Measurements from ENCODE around the gene HDAC11.
"Not testable (repeated sequence)": the region's sequence is repeated elsewhere in the genome, so short reads cannot be mapped to it uniquely, and the experiment has no call there.

HDAC11 gene

DNA sequence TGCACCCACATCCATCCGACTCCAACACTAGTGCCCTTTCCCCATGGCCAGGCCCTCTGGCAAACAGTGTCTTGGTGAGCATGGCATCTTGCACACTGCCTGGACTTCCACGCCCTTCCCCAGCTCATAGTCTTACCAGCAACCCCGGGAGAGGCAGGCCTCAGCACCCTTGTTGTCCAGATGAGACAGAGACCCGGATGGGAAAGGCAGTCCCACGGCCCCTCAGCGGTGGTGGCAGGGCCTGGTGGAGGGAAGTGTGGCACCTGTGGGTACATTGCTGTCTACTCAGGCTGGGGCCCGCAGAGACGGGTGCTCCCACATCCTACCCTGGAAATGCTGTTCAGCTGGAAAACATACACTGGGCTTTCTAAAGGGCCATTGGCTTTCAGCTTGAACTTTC is 28.4 kb downstream of the HDAC11 start:
- DNase-seq, result no peak

DNA sequence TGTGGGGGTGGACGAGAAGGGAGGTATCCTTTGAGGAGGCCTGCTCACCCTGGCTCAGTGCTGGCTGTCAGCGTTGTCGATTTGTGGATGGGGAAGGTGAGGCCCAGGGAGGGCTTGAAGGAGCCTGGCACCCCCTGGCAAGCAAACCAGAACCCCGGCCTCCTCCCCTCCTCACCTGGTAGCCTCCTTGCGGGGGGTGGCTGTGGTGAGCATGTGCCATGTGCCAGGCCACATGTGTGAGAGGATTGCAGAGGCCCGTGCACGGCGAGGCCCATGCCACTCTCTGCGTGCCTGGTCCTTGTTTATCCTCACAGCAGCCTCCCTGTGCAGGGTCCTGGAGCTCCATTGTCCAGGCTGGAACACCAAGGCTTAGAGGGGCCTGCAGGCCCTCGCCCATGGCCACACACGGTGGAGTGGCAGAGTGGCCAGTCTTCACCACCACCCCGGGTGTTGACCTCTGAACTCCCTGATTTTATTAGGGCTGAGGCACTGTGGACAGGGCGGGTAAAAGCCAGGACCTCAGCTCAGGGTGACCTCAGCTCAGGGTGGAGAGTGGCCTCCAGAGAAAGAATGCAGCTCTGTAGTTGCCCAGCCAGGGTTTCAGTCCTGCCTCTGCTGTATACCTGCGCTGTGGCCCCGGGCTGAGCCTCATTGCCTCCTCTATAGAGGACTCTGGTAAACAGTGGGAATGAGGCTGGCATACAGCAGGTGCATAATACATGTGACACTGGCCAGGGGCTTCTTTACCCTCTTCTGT is 29.1 kb downstream of the HDAC11 start:
- DNase-seq, result no peak

DNA sequence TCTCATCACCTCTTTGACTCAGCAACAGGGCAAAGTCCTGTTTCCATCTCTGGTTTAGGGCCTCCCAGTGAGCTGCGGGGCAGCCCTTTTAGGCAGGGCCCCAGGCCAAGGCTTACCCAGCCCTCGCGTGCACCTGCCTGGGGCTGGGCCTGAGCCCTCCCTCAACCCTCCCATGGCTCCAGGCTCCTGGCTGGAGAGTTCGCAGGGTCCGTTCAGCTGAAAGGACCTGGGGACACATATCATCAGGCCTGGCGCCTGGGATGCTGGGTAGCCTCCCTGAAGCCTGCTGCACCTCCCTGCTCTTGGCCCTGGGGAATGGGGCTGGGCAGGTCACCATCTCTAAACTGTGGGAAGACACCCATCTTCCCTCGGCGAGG is 29.7 kb downstream of the HDAC11 start:
- no peak for DNase-seq

DNA sequence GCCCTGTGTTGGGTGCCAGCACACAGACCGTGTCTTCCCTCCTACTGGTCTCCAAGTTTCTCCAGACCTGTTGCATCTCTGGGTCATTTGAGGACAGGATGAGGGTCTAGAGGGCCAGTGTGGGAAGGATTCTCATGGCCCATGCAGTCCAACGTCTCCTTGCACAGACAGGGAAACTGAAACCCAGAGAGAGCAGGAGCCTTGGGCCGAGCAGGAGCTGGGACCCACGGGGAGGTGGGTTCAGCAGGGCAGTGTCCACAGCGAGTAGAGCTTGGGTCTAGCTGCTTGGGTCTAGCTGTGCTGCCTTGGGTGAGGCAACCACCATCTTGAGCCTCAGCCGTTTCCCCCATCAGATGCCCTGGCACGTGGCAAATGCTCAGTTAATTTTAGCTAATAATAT is 32.3 kb downstream of the HDAC11 start:
- DNase-seq, result no peak

DNA sequence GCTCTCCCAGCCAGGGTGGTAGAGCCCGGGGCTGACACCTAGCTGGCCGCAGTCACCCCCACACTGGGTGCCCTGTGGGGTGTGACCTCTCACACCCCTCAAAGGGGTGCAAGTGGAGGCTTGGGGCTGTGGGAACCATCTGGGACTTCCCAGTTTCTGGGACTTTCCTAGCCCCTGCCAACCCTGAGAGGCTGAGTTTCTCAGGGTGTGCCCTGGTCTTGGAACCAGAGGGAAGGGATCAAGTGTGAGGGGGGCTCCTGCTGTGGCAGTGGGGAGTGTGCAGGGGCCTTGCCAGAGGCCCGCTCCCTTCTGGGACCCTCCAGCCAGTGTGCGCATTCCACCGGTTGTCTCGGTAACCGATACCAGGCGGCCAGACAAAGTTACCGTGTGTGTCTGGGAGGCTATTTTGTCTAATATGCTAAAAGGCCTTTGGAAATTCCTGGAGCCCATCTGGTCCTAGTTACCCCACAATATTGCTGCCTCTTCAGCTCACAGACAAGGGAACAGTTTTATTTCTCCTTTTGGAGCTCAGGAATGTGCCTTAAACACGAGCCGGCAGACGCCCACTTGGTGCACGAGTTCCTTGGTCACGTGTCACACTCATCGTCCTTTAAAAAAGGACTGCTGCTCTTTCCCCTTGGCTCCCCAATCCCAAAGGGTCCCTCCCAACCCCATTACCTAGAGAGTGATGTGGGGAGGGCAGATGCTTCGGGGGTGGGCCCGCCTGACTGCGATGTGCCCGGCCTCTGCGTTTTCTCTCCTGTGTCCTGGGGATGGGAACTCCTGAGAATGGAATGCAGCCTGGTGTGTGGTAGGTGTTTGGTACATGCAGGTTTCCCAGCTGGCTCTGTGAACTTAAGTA is 33.2 kb downstream of the HDAC11 start:
- DNase-seq, result no peak

DNA sequence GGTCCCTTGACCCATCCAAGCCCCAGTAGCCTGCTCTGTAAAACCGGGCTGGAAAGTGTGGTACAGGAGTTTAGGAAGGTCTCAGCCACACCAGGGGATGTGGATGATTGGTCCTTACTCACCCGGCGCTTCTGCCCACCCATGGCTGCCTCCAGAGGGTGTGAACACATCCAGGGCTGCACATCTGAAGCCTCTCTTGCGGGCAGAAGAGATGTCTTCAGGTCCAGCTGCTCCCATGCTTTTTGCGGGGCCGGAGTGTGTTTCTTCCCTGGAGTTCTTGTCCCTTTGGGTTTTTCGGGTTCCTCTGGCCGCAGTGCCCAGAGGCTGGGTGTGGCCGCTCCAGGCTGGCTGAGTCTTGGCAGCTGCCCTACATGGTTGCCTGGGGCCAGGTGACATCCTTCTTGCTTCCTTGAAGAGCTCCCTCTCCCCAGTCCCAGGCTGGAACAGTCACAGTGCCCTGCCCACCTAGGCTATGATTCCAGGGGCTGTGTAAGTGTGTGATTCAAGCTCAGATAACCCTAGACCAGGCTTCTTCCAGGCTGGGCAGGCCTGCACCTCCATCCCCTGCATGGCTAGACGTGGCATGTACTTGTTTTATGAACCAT is 33.9 kb downstream of the HDAC11 start:
- DNase-seq, result no peak

DNA sequence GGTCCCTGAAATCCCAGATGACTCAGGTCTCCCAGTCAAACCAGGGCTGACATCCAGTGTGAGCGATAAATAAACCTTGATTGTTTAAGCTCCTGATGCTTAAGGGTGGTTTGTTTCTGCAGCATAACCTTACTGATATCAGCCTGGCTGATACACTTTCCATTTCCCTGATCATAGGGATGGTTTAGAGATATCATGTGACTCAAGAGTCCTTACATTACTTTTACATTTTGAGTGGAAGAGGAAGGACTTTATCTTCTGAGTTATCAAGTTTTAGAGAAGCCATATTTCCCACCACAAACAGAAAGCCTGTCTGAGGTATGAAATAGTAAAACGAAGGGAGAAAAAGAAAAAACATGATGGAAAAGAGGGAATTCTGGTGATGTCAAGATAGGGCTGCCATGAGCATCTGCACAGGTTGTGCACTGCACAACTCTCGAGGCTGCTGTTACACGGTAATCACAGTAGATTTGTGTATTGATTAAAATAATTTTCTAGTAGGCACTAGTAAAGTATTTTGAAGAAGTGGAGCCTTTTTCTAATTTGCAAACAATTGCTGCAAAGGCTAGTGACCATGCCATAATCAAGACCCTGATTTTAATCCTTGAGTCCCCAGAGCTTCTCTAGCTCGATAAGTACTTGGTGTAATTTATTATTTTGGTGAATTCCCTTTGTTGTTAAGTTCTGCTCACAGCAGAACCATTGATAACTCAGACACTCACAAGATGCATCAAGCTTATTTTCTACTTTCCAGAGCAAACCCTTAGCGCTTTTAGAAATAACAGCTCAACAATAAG is 34.7 kb downstream of the HDAC11 start:
- no peak for DNase-seq

DNA sequence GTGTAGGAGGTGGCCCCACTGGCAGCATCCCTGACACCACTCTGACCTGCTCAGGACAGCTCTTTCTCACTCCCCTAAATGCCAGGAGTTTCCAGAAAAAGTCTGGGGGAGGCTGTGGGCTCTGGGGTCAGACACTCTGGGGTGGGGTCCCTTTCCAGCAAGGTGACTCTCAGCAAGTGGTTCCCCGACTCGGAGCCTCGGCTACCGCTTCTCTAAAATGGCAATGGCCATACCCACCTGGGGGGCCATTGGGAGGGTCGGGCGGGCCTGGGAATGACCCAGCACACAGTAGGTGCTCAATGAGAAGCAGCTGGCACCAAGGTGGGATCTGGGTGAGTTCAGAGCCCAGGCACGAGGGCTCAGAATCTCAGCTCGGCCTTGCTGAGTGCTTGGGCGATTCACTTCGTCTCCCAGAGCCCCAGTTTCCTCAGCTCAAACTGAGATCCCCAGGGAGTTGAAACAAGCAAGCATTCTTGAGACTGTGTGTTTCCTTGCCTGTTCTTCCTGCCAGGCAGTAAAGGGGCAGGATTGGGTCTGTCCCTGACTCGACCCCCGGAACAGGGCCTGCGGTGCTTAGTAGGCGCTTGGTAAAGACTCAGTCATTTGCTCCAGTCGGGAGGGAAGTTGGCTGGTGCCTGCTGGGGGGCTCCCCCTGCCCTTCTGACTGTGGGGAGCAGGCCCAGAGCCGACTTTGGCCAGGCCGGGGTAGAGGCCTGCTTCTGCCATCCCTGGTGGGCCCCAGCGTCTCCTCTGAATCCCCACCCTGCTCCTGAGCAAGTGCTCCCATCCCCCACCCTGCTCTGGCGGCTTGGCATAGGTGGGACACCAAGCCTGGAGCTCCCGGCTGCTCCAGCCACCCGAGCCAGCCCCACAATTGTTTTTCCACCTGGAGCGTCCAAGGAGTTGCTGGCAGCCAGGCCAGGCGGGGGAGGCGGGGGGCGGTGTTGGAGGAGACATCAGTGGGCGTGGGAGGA is 36.0 kb downstream of the HDAC11 start:
- DNase-seq, result no peak

DNA sequence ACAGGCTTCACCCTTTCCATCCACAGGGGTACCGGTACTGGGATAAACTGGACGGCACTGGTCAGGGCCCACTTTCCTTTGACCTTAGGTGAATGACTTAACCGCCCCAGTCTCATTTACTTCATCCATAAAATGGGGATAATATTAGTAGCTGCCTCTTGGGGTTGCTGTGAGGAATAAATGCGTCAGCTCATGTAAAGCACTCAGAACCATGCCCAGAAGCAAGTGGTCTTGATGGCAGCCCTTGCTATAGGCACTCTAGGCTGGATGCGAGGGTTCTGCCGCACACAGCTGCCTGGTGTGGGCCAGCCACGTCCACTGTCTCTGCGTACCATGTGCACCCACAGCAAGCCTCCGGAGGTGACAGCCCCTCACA is 36.6 kb downstream of the HDAC11 start:
- no peak for DNase-seq

DNA sequence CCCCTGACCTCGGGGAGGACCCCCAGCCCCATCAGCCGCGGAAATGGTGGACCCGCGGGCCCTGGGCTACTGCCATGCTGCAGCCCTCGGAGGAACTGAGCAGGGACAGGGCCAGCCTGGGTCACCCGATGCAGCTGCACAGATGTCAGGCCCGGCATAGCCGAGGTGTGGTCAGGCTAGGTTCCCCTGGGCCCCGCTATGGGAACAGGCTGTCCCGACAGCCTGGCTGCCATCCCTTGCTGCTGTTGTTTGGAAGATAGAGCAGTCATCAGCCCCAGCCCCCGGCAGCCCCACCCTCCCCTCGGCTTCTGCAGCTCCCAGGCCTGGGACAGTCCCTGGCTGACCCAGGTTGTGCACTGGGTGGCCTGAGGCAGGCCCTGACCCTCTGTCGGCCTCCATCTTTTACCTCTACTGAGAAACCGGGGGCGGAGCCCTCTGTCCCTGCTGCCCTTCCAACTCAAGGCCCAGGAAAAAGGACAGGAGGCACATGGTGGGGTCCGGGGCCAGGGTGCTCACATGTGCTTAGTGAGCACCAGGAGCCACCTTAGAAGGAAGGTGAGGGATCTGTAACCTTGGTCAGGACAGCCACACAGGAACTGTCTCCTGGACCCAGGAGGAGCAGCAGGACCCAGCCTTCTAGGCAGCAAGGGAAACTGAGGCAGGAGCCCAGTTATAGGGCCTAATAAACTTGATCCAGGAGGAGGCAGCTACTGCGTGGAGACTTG is 37.3 kb downstream of the HDAC11 start:
- no peak for DNase-seq

DNA sequence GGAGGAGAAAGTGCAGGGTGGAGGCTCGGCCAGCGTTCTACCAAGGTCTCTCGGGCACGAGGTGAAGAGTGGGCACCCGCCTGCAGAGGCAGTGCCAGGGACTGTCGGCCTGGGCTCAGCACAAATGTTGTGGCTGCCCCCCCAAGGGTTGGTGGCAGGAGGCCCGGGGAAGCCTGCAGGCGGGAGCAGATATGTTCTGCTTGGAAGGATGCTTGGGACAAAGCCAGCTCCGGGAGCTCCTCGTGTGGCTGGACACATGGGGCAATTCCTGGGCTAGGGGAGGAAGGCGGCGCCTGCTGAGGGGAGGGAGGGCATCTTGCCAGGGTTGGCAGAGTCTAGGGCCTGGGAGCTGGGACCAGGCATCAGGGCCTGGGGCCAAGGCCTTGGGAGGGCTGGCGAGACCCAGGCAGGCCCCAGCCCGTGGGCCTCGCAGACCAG is 38.4 kb downstream of the HDAC11 start:
- DNase-seq, result no peak

DNA sequence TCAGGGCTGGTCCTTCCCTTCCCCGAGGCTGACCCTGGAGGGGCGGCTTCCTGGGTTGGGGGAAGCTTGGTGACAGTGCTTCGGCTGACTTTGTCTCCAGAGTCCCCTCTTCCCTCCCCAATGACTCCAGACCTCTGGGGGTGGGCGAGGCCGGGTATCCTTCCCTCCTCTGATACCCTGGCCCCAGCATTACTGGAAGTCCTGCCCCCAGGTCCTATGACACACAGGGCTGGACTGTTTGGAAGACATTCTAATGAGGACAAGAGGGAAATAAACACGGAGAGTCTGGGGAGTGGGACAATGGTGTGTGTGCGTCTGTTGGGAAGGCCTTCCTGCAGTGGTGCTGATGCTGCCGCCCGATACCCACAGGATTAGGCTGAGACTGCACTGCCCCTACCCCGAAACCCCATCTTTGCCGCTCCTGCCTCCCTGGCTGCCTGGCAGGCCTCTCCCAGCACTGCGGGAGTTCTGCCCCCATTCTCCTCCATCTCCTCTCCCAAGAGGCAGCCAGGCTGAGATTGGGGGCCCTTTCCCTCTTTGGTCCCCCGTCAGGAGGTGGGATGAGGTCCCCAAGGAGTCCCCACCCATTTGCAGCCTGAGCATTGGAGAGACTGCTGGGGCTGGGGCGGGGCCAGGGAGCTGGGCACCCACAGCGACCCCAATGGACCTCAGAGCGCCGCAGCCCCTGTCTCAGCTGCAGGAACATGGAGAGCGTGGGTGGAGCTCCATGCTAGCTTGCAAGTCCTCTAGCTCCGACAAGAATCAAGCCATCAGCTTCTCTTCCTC is 39.1 kb downstream of the HDAC11 start:
- DNase-seq, result no peak

DNA sequence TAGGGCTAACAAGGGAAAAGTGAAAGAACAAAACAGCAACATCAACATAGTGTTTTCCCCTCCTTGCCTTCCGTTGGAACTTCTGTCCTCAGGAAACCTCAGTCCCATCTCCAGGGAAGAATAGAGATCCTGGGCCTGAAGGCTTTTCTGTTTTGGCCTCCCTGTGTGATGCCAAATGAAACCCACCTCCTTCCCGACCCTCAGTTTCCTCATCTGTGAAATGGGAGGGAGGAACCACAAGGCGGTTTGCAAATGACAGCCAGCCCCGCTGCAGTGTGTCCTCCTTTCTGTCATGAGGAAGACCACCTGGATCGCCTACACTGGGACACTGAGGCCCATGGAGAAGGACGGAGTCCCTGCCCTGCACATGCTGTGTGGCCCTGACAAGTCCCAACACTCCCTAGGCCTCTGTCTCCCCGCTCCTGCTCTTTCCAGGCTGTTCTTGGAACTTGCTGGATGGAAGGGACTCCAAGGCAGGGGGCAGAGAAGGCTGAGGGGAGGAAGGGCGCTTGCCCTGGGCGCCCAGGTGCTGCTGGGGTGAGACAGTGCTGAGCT is 40.3 kb downstream of the HDAC11 start:
- no peak for DNase-seq

DNA sequence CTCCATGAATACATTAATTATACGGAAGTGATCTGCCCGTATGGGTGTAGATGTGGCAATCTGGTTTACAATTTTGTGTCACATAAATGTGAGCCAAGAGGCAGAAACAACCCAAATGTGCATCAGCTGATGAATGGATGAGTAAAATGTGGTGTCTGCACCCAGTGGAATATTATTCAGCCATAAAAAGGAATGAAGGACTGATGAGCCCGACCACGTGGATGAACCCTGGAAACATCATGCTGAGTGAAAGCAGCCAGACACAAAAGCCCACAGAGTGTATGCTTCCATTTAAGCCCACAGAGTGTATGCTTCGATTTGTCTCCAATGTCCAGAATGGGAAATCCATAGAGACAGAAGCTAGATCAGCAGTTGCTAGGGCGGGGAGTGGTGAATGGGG is 41.2 kb downstream of the HDAC11 start:
- DNase-seq, result no peak

DNA sequence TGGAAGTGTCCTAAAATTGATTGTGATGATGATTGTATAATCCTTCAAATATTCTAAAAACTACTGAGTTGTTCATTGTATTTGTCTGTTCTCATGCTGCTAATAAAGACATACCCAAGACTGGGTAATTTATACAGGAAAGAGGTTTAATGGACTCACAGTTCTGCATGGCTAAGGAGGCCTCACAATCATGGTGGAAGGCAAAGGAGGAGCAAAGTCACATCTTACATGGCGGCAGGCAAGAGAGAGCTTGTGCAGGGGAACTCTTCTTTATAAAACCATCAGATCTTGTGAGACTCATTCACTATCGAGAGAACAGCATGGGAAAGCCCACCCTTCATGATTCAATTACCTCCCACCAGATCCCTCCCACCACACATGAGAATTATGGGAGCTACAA is 41.6 kb downstream of the HDAC11 start:
- DNase-seq, result not testable (repeated sequence)

DNA sequence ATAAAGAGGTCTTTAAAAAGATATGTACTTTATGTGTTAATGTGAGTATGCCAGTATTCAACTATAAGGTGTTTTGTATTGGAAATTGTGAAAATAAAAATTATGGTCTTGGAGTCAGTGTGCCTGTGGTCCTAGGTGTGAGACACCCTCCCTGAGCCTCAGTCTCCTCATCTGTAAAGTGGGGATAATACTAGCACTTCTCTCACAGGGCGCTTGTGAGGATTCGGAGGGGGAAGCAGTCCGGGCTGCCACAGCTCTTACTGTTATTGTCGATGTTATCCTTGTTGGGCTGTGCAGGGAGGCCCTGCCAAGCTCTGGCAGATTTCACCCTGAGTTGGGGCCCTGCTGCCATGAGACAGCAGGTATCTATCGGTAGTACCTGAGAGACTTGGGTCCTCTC is 42.1 kb downstream of the HDAC11 start:
- DNase-seq, result no peak

DNA sequence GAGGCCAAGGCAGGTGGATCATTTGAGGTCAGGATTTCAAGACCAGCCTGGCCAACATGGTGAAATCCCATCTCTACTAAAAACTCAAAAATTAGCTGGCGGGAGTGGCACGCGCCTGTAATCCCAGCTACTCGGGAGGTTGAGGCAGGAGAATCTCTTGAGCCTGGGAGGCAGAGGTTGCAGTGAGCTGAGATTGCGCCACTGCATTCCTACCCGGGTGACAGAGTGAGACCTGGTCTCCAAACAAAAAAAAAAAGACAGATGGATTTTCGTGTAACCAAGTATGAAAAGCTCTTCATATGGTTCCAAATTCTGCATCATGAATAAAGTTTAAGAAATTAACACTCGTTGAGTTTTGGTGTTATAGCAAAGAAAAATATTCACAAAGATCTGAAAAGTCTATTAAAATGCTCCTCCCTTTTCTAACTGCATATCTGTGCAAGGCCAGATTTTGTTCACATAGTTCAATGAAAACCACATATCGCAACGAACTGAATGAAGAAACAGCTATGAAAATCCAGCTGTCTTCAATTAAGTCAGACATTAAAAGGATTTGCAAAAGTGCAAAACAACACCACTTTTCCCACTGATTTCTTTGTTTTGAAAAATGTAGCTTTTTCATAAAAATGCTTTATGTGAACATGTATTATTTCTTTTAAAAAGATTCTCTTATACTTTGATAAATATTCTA is 45.0 kb downstream of the HDAC11 start:
- DNase-seq, result no peak

DNA sequence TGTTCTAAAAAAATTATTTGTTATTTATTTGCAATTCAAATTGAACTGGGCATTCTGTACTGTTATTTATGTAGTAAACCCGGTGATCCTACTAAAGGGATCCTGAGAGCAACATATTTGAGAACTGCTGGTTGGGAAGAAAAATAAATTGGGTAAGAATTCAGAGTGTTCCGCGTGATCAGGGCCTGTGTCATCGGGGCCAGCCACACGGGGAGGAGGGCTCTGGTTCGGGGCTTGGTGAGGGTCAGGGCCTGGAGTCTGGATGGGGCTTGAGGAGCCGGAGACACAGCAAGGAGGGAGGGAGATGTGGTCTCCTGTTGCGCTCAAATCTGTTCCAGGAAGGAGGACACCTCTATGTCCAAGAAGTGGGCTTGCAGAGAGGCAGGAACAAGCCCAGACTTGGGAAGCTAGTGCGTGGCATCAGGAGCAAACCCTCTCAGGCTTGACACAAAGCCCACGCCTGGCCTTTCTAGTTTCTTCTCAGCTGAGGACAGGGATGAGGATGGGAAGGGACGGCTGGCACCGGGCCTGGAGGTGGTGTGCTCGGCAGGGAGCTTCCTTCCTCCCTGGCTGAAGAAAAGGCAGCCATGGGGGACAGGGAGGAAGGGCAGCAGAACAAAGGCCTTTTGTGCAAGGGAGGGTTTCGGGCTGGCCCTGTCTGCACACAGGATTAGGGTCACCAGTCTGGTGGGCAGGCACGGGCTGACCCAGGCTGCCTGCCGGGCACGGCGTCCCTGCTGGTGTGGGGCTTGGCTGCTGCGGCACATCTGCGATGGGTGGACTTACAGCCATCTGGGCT is 45.9 kb downstream of the HDAC11 start:
- no peak for DNase-seq

DNA sequence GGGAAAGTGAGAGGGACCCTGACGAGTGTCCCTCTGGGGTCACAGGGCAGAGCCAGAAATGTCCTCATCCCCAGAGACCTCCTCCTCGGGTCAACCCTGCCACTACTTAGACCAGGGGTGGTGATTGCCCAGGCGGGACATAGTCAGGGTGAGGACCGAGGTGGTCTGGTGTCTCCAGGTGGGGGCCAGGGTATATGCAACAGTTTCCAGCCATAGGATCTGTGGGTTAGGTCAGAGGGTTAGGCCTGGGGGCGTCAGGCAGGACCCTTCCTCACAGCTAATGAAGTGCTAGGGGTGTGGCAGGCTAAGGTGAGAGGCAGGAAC is 46.5 kb downstream of the HDAC11 start:
- DNase-seq, result no peak
